Bronchial epithelial cell (primary cell): ENCODE data around the gene TMED9. TPM values are rescaled to one million over a fixed set of nuclear protein-coding genes. Genes with fewer than 3 reads are reported as not detected.

ENCODE experiments used
- DNase-seq: peaks from one replicate; pipeline ENCODE4 v3.0.0-alpha.2; 2010; ENCODE audit warnings: low read depth
- FAIRE-seq: peaks from 2 replicates; lab custom pipeline; 2011; peaks lifted over from hg19 to GRCh38; lab: Jason Lieb, UNC
- H3K27me3 ChIP-seq: 2 replicates; pipeline ENCODE4 v1.5.1; 2011; ENCODE audit warnings: low read length; ENCODE audit not compliant: control insufficient read depth, insufficient read depth
- H3K36me3 ChIP-seq: 2 replicates; pipeline ENCODE4 v1.5.1; 2011; ENCODE audit warnings: low read length; ENCODE audit not compliant: control insufficient read depth, insufficient read depth
- H3K4me3 ChIP-seq: 2 replicates; pipeline ENCODE4 v1.5.1; 2011; ENCODE audit warnings: mild to moderate bottlenecking, low read depth, low read length, control low read depth
- CTCF ChIP-seq: IDR thresholded peaks from 2 replicates; pipeline ENCODE4 v1.5.1; 2011; ENCODE audit warnings: mild to moderate bottlenecking, moderate library complexity, low read length, control low read depth, inconsistent platforms; ENCODE audit not compliant: insufficient read depth, severe bottlenecking
- total RNA-seq: library from RNA; depleted of rRNA; stranded (reverse); fragments of >200 nt; gene quantifications from 2 replicates; pipeline ENCODE4 v1.2.1, GENCODE V29; 2014

Gene TMED9
- total RNA-seq, 1 donor from 2014 or later, result 184 TPM

- H3K36me3 ChIP-seq, result peaks cover 4% of the 10 kb centered on the region
- FAIRE-seq (no peak), DNase-seq (no peak)
- no peaks in the 10 kb centered on the region for H3K27me3 ChIP-seq
- no peak overlapping the region for H3K4me3 ChIP-seq
- no peak for TF ChIP-seq CTCF
Observed at GRCh38 chr5:177604116-177604521, 12.1 kb downstream of the TMED9 start.

- no peak for TF ChIP-seq CTCF
- no peaks in the 10 kb centered on the region for H3K27me3 ChIP-seq
- peaks cover 8% of the 10 kb centered on the region for H3K36me3 ChIP-seq
- no peak overlapping the region for H3K4me3 ChIP-seq
- no peak for DNase-seq
- FAIRE-seq, result no peak
Observed at GRCh38 chr5:177604656-177605055, 12.7 kb downstream of the TMED9 start.

GRCh38 chr5:177605078-177605477, 13.1 kb downstream of the TMED9 start:
- DNase-seq (no peak), FAIRE-seq (no peak)
- Histone ChIP-seq H3K27me3 (no peaks in the 10 kb centered on the region), H3K36me3 (peaks cover 9% of the 10 kb centered on the region), H3K4me3 (no peak overlapping the region)
- no peak for TF ChIP-seq CTCF

- Histone ChIP-seq H3K4me3 (no peak overlapping the region), H3K36me3 (peaks cover 9% of the 10 kb centered on the region), H3K27me3 (no peaks in the 10 kb centered on the region)
- FAIRE-seq, result no peak
- DNase-seq, result no peak
- no peak for TF ChIP-seq CTCF
Observed at GRCh38 chr5:177605667-177606066, 13.7 kb downstream of the TMED9 start.

GRCh38 chr5:177606071-177607051, 14.4 kb downstream of the TMED9 start:
- no peak for FAIRE-seq
- no peaks in the 10 kb centered on the region for H3K27me3 ChIP-seq
- no peak for TF ChIP-seq CTCF

GRCh38 chr5:177607115-177607451, 15.1 kb downstream of the TMED9 start:
- H3K36me3 ChIP-seq, result peaks cover 9% of the 10 kb centered on the region
- no peak for DNase-seq
- no peak overlapping the region for H3K4me3 ChIP-seq
- H3K27me3 ChIP-seq, result no peaks in the 10 kb centered on the region
- no peak for FAIRE-seq
- no peak for TF ChIP-seq CTCF

More at GRCh38 chr5:177606071-177607051, 14.4 kb downstream of the TMED9 start:
- DNase-seq, result no peak
- H3K4me3 ChIP-seq, result no peak overlapping the region
- peaks cover 9% of the 10 kb centered on the region for H3K36me3 ChIP-seq
